Panc1 (cell line): ENCODE measurements around the gene PLCH1.

Source experiments
- CTCF ChIP-seq: fragments of 450-650 bp; IDR thresholded peaks from 2 replicates; pipeline ENCODE4 v1.5.1; 2017; ENCODE audit warnings: mild to moderate bottlenecking
- POLR2AphosphoS5 ChIP-seq: IDR thresholded peaks from 2 replicates; pipeline ENCODE4 v1.6.1; 2012; ENCODE audit warnings: mild to moderate bottlenecking, low read depth, low read length, moderate library complexity
- REST ChIP-seq, 2 experiments: IDR thresholded peaks; 2 replicates each; pipeline ENCODE4 v1.6.1; 2011 to 2012; ENCODE audit warnings: low read depth in 2 of 2, control low read depth in 1 of 2, low read length in 1 of 2, mild to moderate bottlenecking in 1 of 2, moderate library complexity in 1 of 2; ENCODE audit not compliant: insufficient read depth in 1 of 2
- SIN3A ChIP-seq: IDR thresholded peaks from 2 replicates; pipeline ENCODE4 v1.6.1; 2012; ENCODE audit warnings: low read depth, mild to moderate bottlenecking, low read length, moderate library complexity, borderline replicate concordance; ENCODE audit not compliant: insufficient read depth
- TCF7L2 ChIP-seq: IDR thresholded peaks from 2 replicates; pipeline ENCODE4 v1.6.1; 2011; ENCODE audit warnings: mild to moderate bottlenecking, low read depth, low read length, inconsistent platforms

GRCh38 chr3:155495387-155495786, 249.5 kb downstream of the PLCH1 start:
- TF ChIP-seq POLR2AphosphoS5 (no peak), CTCF (no peak), REST (IDR thresholded peaks at IDR 0.05; ENCODE audit: insufficient read depth in 1 of 2, low read depth in 2 of 2, low read length in 1 of 2) (no peak), SIN3A (no peak), TCF7L2 (no peak)
